ENCODE measurements around the gene TBC1D10A. TPM values are rescaled to one million over a fixed set of nuclear protein-coding genes. Genes with fewer than 3 reads are reported as not detected.

TBC1D10A gene
- total RNA-seq, 1 experiment from 2014 or later, result 11.1 TPM

GRCh38 chr22:30287648-30288418 lies 38.9 kb downstream of the TBC1D10A start (continued):
- TF ChIP-seq KAT7 (CRISPR knock-in tag; IDR thresholded peaks at IDR 0.05; ENCODE audit: borderline replicate concordance), result no peak
- TF ChIP-seq, protein P1, sequence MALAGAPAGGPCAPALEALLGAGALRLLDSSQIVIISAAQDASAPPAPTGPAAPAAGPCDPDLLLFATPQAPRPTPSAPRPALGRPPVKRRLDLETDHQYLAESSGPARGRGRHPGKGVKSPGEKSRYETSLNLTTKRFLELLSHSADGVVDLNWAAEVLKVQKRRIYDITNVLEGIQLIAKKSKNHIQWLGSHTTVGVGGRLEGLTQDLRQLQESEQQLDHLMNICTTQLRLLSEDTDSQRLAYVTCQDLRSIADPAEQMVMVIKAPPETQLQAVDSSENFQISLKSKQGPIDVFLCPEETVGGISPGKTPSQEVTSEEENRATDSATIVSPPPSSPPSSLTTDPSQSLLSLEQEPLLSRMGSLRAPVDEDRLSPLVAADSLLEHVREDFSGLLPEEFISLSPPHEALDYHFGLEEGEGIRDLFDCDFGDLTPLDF (CRISPR knock-in tag; IDR thresholded peaks at IDR 0.05), result no peak

- peak; percentile 10 for ATAC-seq
- CTCF ChIA-PET, result interaction anchor here (0.8 to 6.3 kb wide), 36 partner anchors 8 to 585 kb away, joined by 3 to 193 read pairs (median 8); partner anchors contain the start of genes CCDC157, HORMAD2, MTFP1 and RNF215
- no peak overlapping the region for H3K27ac Mint-ChIP-seq
- POLR2A ChIA-PET, result interaction anchor here (1.1 to 2.1 kb wide), 4 partner anchors 24 to 136 kb away, joined by 4 to 11 read pairs (median 7); partner anchors contain the start of genes CCDC157, RNF215 and SF3A1
- TF ChIP-seq ZBTB21 (CRISPR knock-in tag; IDR thresholded peaks at IDR 0.05; ENCODE audit: borderline replicate concordance), result no peak
- TF ChIP-seq, protein P2, sequence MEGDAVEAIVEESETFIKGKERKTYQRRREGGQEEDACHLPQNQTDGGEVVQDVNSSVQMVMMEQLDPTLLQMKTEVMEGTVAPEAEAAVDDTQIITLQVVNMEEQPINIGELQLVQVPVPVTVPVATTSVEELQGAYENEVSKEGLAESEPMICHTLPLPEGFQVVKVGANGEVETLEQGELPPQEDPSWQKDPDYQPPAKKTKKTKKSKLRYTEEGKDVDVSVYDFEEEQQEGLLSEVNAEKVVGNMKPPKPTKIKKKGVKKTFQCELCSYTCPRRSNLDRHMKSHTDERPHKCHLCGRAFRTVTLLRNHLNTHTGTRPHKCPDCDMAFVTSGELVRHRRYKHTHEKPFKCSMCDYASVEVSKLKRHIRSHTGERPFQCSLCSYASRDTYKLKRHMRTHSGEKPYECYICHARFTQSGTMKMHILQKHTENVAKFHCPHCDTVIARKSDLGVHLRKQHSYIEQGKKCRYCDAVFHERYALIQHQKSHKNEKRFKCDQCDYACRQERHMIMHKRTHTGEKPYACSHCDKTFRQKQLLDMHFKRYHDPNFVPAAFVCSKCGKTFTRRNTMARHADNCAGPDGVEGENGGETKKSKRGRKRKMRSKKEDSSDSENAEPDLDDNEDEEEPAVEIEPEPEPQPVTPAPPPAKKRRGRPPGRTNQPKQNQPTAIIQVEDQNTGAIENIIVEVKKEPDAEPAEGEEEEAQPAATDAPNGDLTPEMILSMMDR (IDR thresholded peaks at IDR 0.05), result peak; percentile 95
- H3K4me3 Mint-ChIP-seq, result no peak overlapping the region
- peaks cover 3% of the 10 kb centered on the region for H3K27me3 Mint-ChIP-seq (ENCODE audit: low read depth)
- peak; percentile 95 for DNase-seq (ENCODE audit: low spot score)
- no peaks in the 10 kb centered on the region for H3K9me3 Mint-ChIP-seq
- H3K4me1 Mint-ChIP-seq, result peaks cover 11% of the 10 kb centered on the region
- H3K36me3 Mint-ChIP-seq, result no peaks in the 10 kb centered on the region
Observed at GRCh38 chr22:30286813-30287647, 39.7 kb downstream of the TBC1D10A start.

DNA sequence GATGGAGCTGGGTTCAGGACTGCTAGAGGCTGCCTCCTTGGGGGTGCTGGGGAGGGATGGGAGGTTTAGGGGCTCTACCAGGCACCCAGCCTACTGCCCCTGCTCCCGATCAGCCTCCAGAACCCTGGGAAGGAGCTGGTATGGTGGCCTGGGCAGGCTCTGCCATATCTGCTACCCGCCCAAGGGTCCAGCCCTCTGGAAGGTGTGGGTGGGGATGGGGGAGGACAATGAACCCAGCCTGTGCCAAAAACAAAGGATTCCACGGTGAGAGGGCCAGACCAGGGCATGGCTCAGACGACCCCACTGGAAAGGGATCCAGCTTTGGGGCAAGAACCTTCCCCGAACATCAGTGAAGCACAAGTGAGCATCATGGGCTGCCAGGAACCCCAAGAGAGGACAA lies 40.4 kb downstream of the TBC1D10A start:
- H3K4me1 Mint-ChIP-seq, result peaks cover 11% of the 10 kb centered on the region
- no peak overlapping the region for H3K4me3 Mint-ChIP-seq
- ChIA-PET POLR2A (no interaction called here), CTCF (no interaction called here)
- no peak overlapping the region for H3K27ac Mint-ChIP-seq
- no peaks in the 10 kb centered on the region for H3K9me3 Mint-ChIP-seq
- ATAC-seq (no peak), DNase-seq (ENCODE audit: low spot score) (no peak)
- peaks cover 3% of the 10 kb centered on the region for H3K27me3 Mint-ChIP-seq (ENCODE audit: low read depth)
- no peaks in the 10 kb centered on the region for H3K36me3 Mint-ChIP-seq
- TF ChIP-seq EMX1 (CRISPR knock-in tag; IDR thresholded peaks at IDR 0.05), result no peak
- no peak for TF ChIP-seq CREB1 (CRISPR knock-in tag; IDR thresholded peaks at IDR 0.05)
- no peak for TF ChIP-seq ELF4 (CRISPR knock-in tag; IDR thresholded peaks at IDR 0.05; ENCODE audit: low read depth)
- no peak for TF ChIP-seq GRHL2 (CRISPR knock-in tag; IDR thresholded peaks at IDR 0.05; ENCODE audit: insufficient replicate concordance, severe bottlenecking)
- no peak for TF ChIP-seq ZNF263 (CRISPR knock-in tag; IDR thresholded peaks at IDR 0.05; ENCODE audit: low read depth)
- no peak for TF ChIP-seq PRRX2 (CRISPR knock-in tag; IDR thresholded peaks at IDR 0.05)
- no peak for TF ChIP-seq ZBTB21 (CRISPR knock-in tag; IDR thresholded peaks at IDR 0.05; ENCODE audit: borderline replicate concordance)
- TF ChIP-seq MYBL2 (CRISPR knock-in tag; IDR thresholded peaks at IDR 0.05), result no peak

DNA sequence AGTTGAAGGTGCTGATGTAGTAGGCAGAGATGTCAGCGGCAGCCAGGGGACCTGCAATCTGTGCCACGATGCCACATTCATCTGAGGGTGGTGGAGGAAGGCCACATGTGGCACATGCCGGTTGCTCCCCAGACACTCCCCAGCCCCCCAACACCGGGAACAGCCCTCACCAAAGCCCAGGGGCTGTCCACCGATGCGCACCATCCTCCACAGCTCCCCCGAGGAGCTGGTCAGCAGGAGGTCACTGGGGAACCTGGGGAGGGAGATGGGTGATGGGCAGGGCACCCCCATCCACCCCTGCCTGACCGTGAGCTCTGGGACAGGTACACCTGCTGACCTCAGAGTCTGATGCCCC lies 40.9 kb downstream of the TBC1D10A start:
- Mint-ChIP-seq H3K4me1 (peaks cover 11% of the 10 kb centered on the region), H3K27ac (no peak overlapping the region), H3K36me3 (no peaks in the 10 kb centered on the region), H3K4me3 (no peak overlapping the region), H3K9me3 (no peaks in the 10 kb centered on the region), H3K27me3 (ENCODE audit: low read depth) (peaks cover 3% of the 10 kb centered on the region)
- DNase-seq (ENCODE audit: low spot score), result no peak
- ChIA-PET CTCF (interaction anchor here (1.2 to 3.6 kb wide), 2 partner anchors 23 to 41 kb away, joined by 7 to 25 read pairs; partner anchors contain the start of gene TBC1D10A), POLR2A (no interaction called here)
- no peak for ATAC-seq
- TF ChIP-seq ATF2 (CRISPR knock-in tag; IDR thresholded peaks at IDR 0.05; ENCODE audit: borderline replicate concordance, low read depth), result no peak
